Endothelial cell of umbilical vein (primary cell): ENCODE results near the gene DCC.

ENCODE experiments used
- CTCF ChIP-seq, 2 donors: IDR thresholded peaks; 1 replicate in 1 of 2; 2 replicates in 1 of 2; pipeline ENCODE4 v1.5.1; 2011; ENCODE audit warnings: low read length in 2 of 2, mild to moderate bottlenecking in 2 of 2, moderate library complexity in 2 of 2, control low read depth in 1 of 2, inconsistent platforms in 1 of 2, low read depth in 1 of 2; ENCODE audit not compliant: insufficient read depth in 1 of 2; ENCODE audit errors: extremely low read depth in 1 of 2
- EZH2 ChIP-seq: IDR thresholded peaks from 2 replicates; pipeline ENCODE4 v1.6.1; 2012; ENCODE audit warnings: borderline replicate concordance, low read depth, mild to moderate bottlenecking, moderate library complexity, low read length, inconsistent platforms; ENCODE audit not compliant: severe bottlenecking
- GATA2 ChIP-seq: IDR thresholded peaks from 2 replicates; pipeline ENCODE4 v1.7.0; 2011; ENCODE audit warnings: low read depth, mild to moderate bottlenecking, moderate library complexity, mixed read lengths, low read length; ENCODE audit not compliant: insufficient read length, insufficient read depth
- JUN ChIP-seq: IDR thresholded peaks from 2 replicates; pipeline ENCODE4 v1.6.1; 2011; ENCODE audit warnings: borderline replicate concordance, low read depth; ENCODE audit not compliant: insufficient read length, insufficient read depth
- MAX ChIP-seq: IDR thresholded peaks from 2 replicates; pipeline ENCODE4 v1.6.1; 2011; ENCODE audit not compliant: insufficient read depth, insufficient read length
- MYC ChIP-seq: IDR thresholded peaks from one replicate; pipeline ENCODE4 v1.6.1; 2011; ENCODE audit warnings: mild to moderate bottlenecking, low read depth, low read length
- POLR2A ChIP-seq: IDR thresholded peaks from 2 replicates; pipeline ENCODE4 v1.6.1; 2012; ENCODE audit warnings: low read depth, mild to moderate bottlenecking, control low read depth, low read length
- POLR2AphosphoS5 ChIP-seq: IDR thresholded peaks from 2 replicates; pipeline ENCODE4 v1.6.1; 2012; ENCODE audit warnings: low read depth, mild to moderate bottlenecking, control low read depth, low read length, moderate library complexity; ENCODE audit not compliant: insufficient read depth

DNA sequence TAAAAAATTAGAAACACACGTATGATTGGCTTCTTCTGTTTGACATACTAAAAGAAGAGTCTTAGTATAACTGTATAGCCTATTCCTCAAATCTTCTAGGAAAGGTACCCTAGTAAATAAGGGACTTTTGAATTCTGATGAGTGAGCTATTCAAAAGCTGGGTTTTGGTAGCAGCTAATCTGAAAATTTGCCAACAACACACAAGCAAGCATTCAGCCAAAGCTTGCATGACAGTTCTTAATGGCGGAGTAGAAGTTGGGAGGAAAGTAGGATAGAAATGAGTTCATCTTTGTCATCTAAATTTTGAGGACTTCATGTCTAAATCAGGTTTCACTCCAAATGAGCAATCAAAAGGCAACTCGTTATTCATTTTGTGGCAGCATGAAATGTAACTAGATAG is 1071.5 kb downstream of the DCC start:
- no peak for TF ChIP-seq EZH2
- no peak for TF ChIP-seq MAX
- TF ChIP-seq CTCF (IDR thresholded peaks at IDR 0.05; ENCODE audit: extremely low read depth in 1 of 2, insufficient read depth in 1 of 2, low read depth in 1 of 2, low read length in 2 of 2): no peak
- no peak for TF ChIP-seq POLR2A
- no peak for TF ChIP-seq JUN
- TF ChIP-seq MYC: no peak
- TF ChIP-seq POLR2AphosphoS5: no peak
- TF ChIP-seq GATA2: no peak
